GM19099 (cell line): Measurements from ENCODE around the gene EXD3.

Experiments
- POLR2A ChIP-seq: IDR thresholded peaks from 3 replicates; pipeline ENCODE4 v1.6.1; 2011; ENCODE audit warnings: low read depth; ENCODE audit not compliant: insufficient read length; ENCODE audit errors: extremely low read depth

The EXD3 gene

GRCh38 chr9:137278721-137279711 is 143.9 kb downstream of the EXD3 start:
- no peak for TF ChIP-seq POLR2A

GRCh38 chr9:137278061-137278701 is 144.8 kb downstream of the EXD3 start:
- no peak for TF ChIP-seq POLR2A

- TF ChIP-seq POLR2A: peak; percentile 74
Observed at GRCh38 chr9:137277329-137278041, 145.5 kb downstream of the EXD3 start, which contains the start of gene TOR4A. TSS of gene TOR4A (plus strand) at chr9:137277726. CDS start at chr9:137278690, 964 bp downstream.

- no peak for TF ChIP-seq POLR2A
Observed at GRCh38 chr9:137276473-137277328, 146.3 kb downstream of the EXD3 start.

GRCh38 chr9:137275588-137276472 is 147.1 kb downstream of the EXD3 start:
- TF ChIP-seq POLR2A: no peak

- TF ChIP-seq POLR2A: no peak
Observed at GRCh38 chr9:137275203-137275587, 147.8 kb downstream of the EXD3 start.

GRCh38 chr9:137273611-137274320 is 149.2 kb downstream of the EXD3 start:
- no peak for TF ChIP-seq POLR2A

GRCh38 chr9:137273095-137273490 is 149.9 kb downstream of the EXD3 start:
- TF ChIP-seq POLR2A: no peak

- TF ChIP-seq POLR2A: no peak
Observed at GRCh38 chr9:137272241-137273094, 150.5 kb downstream of the EXD3 start.

GRCh38 chr9:137271696-137272076 is 151.3 kb downstream of the EXD3 start:
- TF ChIP-seq POLR2A: no peak

- no peak for TF ChIP-seq POLR2A
Observed at GRCh38 chr9:137270929-137271695, 151.8 kb downstream of the EXD3 start.

GRCh38 chr9:137269231-137269772 is 153.7 kb downstream of the EXD3 start:
- peak; percentile 42 for TF ChIP-seq POLR2A
